Caco-2 (cell line): ENCODE measurements around the gene NAV3. TPM values are rescaled to one million over a fixed set of nuclear protein-coding genes. Genes with fewer than 3 reads are reported as not detected.

Source experiments
- BruUV-seq: library from RNA; stranded (reverse); fragments of 400-500 nt; replicated peaks from 2 replicates; lab custom pipeline; 2021; lab: Mats Ljungman, UMichigan
- CTCF ChIA-PET: fragments of 300-600 bp; sonication (Branson Sonifier 250); formaldehyde crosslinking; loops from one replicate; lab custom pipeline; 2022; ENCODE audit warnings: antibody characterized with exemption; lab: Charles Lee
- POLR2A ChIA-PET: fragments of 300-600 bp; sonication (Branson Sonifier 250); formaldehyde crosslinking; loops from one replicate; lab custom pipeline; 2022; ENCODE audit warnings: antibody characterized with exemption; lab: Charles Lee
- DNase-seq, 2 experiments: peaks; one replicate each; pipeline versions ENCODE4 v3.0.0 to v3.0.0-alpha.2; 2020 to 2022
- H3K27me3 ChIP-seq: replicated peaks from 2 replicates; pipeline ENCODE4 v1.6.0; 2011; ENCODE audit warnings: low read length; ENCODE audit not compliant: control insufficient read depth, insufficient read depth
- H3K36me3 ChIP-seq: 2 replicates; pipeline ENCODE4 v1.5.1; 2011; ENCODE audit warnings: low read length; ENCODE audit not compliant: control insufficient read depth, insufficient read depth
- H3K4me1 ChIP-seq: fragments of 250-450 bp; sonication (Bioruptor Pico); 2 replicates; pipeline ENCODE4 v1.5.1; 2020; ENCODE audit warnings: mild to moderate bottlenecking
- H3K4me3 ChIP-seq: 2 replicates; pipeline ENCODE4 v1.5.1; 2011; ENCODE audit warnings: low read depth, mild to moderate bottlenecking, control low read depth, low read length
- H3K9me3 ChIP-seq: fragments of 250-450 bp; sonication (Bioruptor Pico); 2 replicates; pipeline ENCODE4 v1.5.1; 2020; ENCODE audit warnings: mild to moderate bottlenecking, moderate library complexity
- H3K27ac Mint-ChIP-seq: one replicate; pipeline ENCODE4 v1.8.0; 2022; ENCODE audit warnings: mixed read lengths; ENCODE audit not compliant: unreplicated experiment
- H3K27me3 Mint-ChIP-seq: one replicate; pipeline ENCODE4 v1.8.0; 2022; ENCODE audit warnings: mixed read lengths; ENCODE audit not compliant: insufficient read depth, unreplicated experiment
- H3K36me3 Mint-ChIP-seq: one replicate; pipeline ENCODE4 v1.8.0; 2022; ENCODE audit warnings: mild to moderate bottlenecking, mixed read lengths; ENCODE audit not compliant: insufficient read depth, unreplicated experiment
- H3K4me1 Mint-ChIP-seq: one replicate; pipeline ENCODE4 v1.8.0; 2022; ENCODE audit warnings: low read depth, mixed read lengths; ENCODE audit not compliant: unreplicated experiment
- H3K4me3 Mint-ChIP-seq: one replicate; pipeline ENCODE4 v1.8.0; 2022; ENCODE audit warnings: mild to moderate bottlenecking, moderate library complexity, mixed read lengths; ENCODE audit not compliant: unreplicated experiment
- H3K9me3 Mint-ChIP-seq: one replicate; pipeline ENCODE4 v1.8.0; 2022; ENCODE audit warnings: mixed read lengths; ENCODE audit not compliant: unreplicated experiment
- intact Hi-C: fragments of 100-400 bp; cut with micrococcal nuclease; formaldehyde crosslinking; loops from one replicate; pipeline ENCODE4 v1.10.0; 2022; ENCODE audit not compliant: unreplicated experiment
- total RNA-seq: library from RNA; stranded (reverse); gene quantifications from 2 replicates; pipeline ENCODE4 v1.2.3, GENCODE V29; 2022
- TF ChIP-seq, protein P1 (sequence below), 2 experiments: fragments of 200-600 bp in 1 of 2; IDR thresholded peaks; 1 replicate in 1 of 2; 2 replicates in 1 of 2; pipeline versions ENCODE4 v1.5.1 to v1.8.0; 2011 to 2022; ENCODE audit warnings: antibody characterized with exemption in 1 of 2, control low read depth in 1 of 2, inconsistent platforms in 1 of 2, low read depth in 1 of 2, low read length in 1 of 2, mild to moderate bottlenecking in 1 of 2, moderate library complexity in 1 of 2; ENCODE audit not compliant: insufficient read depth in 1 of 2, severe bottlenecking in 1 of 2, unreplicated experiment in 1 of 2

NAV3 gene
- total RNA-seq, 1 experiment from 2014 or later, result 0.45 TPM

GRCh38 chr12:78018939-78019338 is 188.2 kb downstream of the NAV3 start:
- no peaks in the 10 kb centered on the region for H3K27me3 ChIP-seq
- DNase-seq, result no peak
- CTCF ChIA-PET, result no interaction called here
- no peak overlapping the region for H3K4me3 ChIP-seq
- BruUV-seq, result no TSS peak
- H3K4me1 ChIP-seq, result no peaks in the 10 kb centered on the region
- intact Hi-C loops, result no loop called here
- no peaks in the 10 kb centered on the region for H3K9me3 ChIP-seq
- Mint-ChIP-seq H3K9me3 (no peaks in the 10 kb centered on the region), H3K4me1 (no peaks in the 10 kb centered on the region), H3K4me3 (no peak overlapping the region), H3K27ac (no peak overlapping the region), H3K36me3 (no peaks in the 10 kb centered on the region), H3K27me3 (no peaks in the 10 kb centered on the region)
- TF ChIP-seq, protein P1, sequence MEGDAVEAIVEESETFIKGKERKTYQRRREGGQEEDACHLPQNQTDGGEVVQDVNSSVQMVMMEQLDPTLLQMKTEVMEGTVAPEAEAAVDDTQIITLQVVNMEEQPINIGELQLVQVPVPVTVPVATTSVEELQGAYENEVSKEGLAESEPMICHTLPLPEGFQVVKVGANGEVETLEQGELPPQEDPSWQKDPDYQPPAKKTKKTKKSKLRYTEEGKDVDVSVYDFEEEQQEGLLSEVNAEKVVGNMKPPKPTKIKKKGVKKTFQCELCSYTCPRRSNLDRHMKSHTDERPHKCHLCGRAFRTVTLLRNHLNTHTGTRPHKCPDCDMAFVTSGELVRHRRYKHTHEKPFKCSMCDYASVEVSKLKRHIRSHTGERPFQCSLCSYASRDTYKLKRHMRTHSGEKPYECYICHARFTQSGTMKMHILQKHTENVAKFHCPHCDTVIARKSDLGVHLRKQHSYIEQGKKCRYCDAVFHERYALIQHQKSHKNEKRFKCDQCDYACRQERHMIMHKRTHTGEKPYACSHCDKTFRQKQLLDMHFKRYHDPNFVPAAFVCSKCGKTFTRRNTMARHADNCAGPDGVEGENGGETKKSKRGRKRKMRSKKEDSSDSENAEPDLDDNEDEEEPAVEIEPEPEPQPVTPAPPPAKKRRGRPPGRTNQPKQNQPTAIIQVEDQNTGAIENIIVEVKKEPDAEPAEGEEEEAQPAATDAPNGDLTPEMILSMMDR (IDR thresholded peaks at IDR 0.05; ENCODE audit: insufficient read depth in 1 of 2, low read depth in 1 of 2, low read length in 1 of 2, severe bottlenecking in 1 of 2, unreplicated experiment in 1 of 2), result no peak
- POLR2A ChIA-PET, result no interaction called here
- no peaks in the 10 kb centered on the region for H3K36me3 ChIP-seq

DNA sequence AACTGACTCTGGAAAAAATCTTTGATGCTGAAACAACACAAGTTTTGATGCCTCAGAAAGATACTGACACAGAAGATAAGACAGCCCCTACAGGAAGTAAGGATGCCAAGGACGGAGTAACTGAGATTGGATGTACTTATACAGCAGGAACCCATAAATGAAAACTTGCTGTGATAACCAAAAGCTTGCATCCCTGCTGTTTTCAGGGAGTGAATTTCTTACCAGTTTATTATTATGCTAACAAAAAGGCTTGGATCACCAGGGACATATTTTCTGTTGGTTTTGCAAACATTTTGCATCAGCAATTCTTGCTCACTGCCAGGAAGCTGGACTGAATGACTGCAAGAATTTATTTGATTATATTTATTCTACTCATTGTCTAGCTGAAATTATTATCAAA is 197.7 kb downstream of the NAV3 start:
- TF ChIP-seq, protein P1 (IDR thresholded peaks at IDR 0.05; ENCODE audit: insufficient read depth in 1 of 2, low read depth in 1 of 2, low read length in 1 of 2, severe bottlenecking in 1 of 2, unreplicated experiment in 1 of 2), result no peak
- no peaks in the 10 kb centered on the region for H3K36me3 ChIP-seq
- no peaks in the 10 kb centered on the region for H3K27me3 ChIP-seq
- BruUV-seq, result no TSS peak
- Mint-ChIP-seq H3K4me1 (no peaks in the 10 kb centered on the region), H3K4me3 (no peak overlapping the region), H3K27ac (no peak overlapping the region), H3K27me3 (no peaks in the 10 kb centered on the region), H3K9me3 (no peaks in the 10 kb centered on the region), H3K36me3 (no peaks in the 10 kb centered on the region)
- DNase-seq, result no peak
- H3K9me3 ChIP-seq, result no peaks in the 10 kb centered on the region
- H3K4me3 ChIP-seq, result no peak overlapping the region
- no peaks in the 10 kb centered on the region for H3K4me1 ChIP-seq
- ChIA-PET CTCF (no interaction called here), POLR2A (interaction anchor here (0.6 kb wide), 1 partner anchor 30 kb away, joined by 8 read pairs; no protein-coding TSS in a partner anchor)
- intact Hi-C loops, result no loop called here

DNA sequence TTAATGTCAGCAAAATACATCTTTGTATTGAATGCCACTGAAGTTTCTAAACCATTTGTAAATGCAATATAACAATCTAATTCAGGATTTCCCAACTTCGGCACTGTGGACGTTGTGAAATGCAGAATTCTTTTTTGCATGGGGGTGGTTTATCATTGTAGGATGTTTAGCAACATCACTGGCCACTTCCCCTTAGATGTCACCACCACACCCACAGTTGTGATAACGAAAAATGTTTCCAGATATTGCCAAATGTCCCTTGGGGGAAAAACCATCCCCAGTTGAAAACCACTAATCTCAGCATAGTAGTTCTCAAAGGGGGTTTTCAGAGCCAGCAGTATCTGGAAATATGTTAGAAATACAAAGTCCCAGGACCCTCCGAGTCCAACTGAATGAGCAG is 203.3 kb downstream of the NAV3 start:
- H3K4me3 ChIP-seq, result no peak overlapping the region
- no peaks in the 10 kb centered on the region for H3K27me3 Mint-ChIP-seq
- BruUV-seq, result no TSS peak
- no peak overlapping the region for H3K4me3 Mint-ChIP-seq
- H3K36me3 Mint-ChIP-seq, result no peaks in the 10 kb centered on the region
- TF ChIP-seq, protein P1 (IDR thresholded peaks at IDR 0.05; ENCODE audit: insufficient read depth in 1 of 2, low read depth in 1 of 2, low read length in 1 of 2, severe bottlenecking in 1 of 2, unreplicated experiment in 1 of 2), result no peak
- DNase-seq, result no peak
- H3K27ac Mint-ChIP-seq, result no peak overlapping the region
- H3K4me1 Mint-ChIP-seq, result peaks cover 7% of the 10 kb centered on the region
- ChIA-PET CTCF (no interaction called here), POLR2A (no interaction called here)
- intact Hi-C loops, result no loop called here
- no peaks in the 10 kb centered on the region for H3K36me3 ChIP-seq
- no peaks in the 10 kb centered on the region for H3K27me3 ChIP-seq
- peaks cover 16% of the 10 kb centered on the region; the same call in 1 of the 2 replicates for H3K4me1 ChIP-seq
- no peaks in the 10 kb centered on the region for H3K9me3 ChIP-seq
- no peaks in the 10 kb centered on the region for H3K9me3 Mint-ChIP-seq
